HepG2 (cell line): ENCODE measurements around the gene CCDC102B. TPM values are rescaled to one million over a fixed set of nuclear protein-coding genes. Genes with fewer than 3 reads are reported as not detected.

Experiments used
- ATAC-seq: fragments of 200-7000 bp; cut with Tn5 transposase; 3 replicates; pipeline ENCODE4 v1.9.1; 2020; ENCODE audit warnings: mild to moderate bottlenecking, moderate library complexity
- BruUV-seq: library from RNA; stranded (reverse); fragments of 400-500 nt; replicated peaks from 2 replicates; lab custom pipeline; 2021; lab: Mats Ljungman, UMichigan
- CTCF ChIA-PET: fragments of 300-600 bp; formaldehyde crosslinking; extraction: SDS; loops from one replicate; lab custom pipeline; 2021; ENCODE audit warnings: low total read pairs, inconsistent platforms, low intra/inter-chr PET ratio; lab: Yijun Ruan, JAX
- POLR2A ChIA-PET: fragments of 350-600 bp; sonication (Branson Sonifier 250); formaldehyde crosslinking; loops from one replicate; lab custom pipeline; 2020; ENCODE audit warnings: antibody characterized with exemption, inconsistent platforms; lab: Yijun Ruan, JAX
- DNase-seq: peaks from one replicate; pipeline ENCODE4 v3.0.0-alpha.2; 2015; ENCODE audit warnings: low spot score
- FAIRE-seq: peaks from 3 replicates; lab custom pipeline; 2011; peaks lifted over from hg19 to GRCh38; lab: Jason Lieb, UNC
- H2AFZ ChIP-seq: one replicate; pipeline ENCODE4 v1.6.1; 2011; ENCODE audit warnings: low read length, inconsistent platforms
- H3K27ac ChIP-seq: fragments of 300-600 bp; 3 replicates; pipeline ENCODE4 v1.8.0; 2011; ENCODE audit warnings: mixed run types, mild to moderate bottlenecking, mixed read lengths, low read length, inconsistent platforms; ENCODE audit not compliant: insufficient read depth; ENCODE audit errors: extremely low read length
- H3K27me3 ChIP-seq, 2 experiments: fragments of 200-600 bp in 1 of 2; 2 replicates in 1 of 2; 3 replicates in 1 of 2; pipeline versions ENCODE4 v1.6.0 to v1.8.0; 2011; ENCODE audit warnings: low read length in 2 of 2, mild to moderate bottlenecking in 2 of 2, moderate library complexity in 2 of 2, inconsistent platforms in 1 of 2; ENCODE audit not compliant: insufficient read depth in 2 of 2, control insufficient read depth in 1 of 2
- H3K36me3 ChIP-seq, 2 experiments: fragments of 200-600 bp in 1 of 2; replicated peaks in 1 of 2; 2 replicates in 1 of 2; 3 replicates in 1 of 2; pipeline versions ENCODE4 v1.5.1 to v1.8.0; 2011; ENCODE audit warnings: low read length in 2 of 2, inconsistent platforms in 1 of 2; ENCODE audit not compliant: insufficient read depth in 2 of 2, control insufficient read depth in 1 of 2
- H3K4me1 ChIP-seq: 2 replicates; pipeline ENCODE4 v1.5.1; 2012; ENCODE audit warnings: low read length, inconsistent platforms; ENCODE audit not compliant: insufficient read depth
- H3K4me2 ChIP-seq: 2 replicates; pipeline ENCODE4 v1.6.0; 2011; ENCODE audit warnings: low read depth, low read length, inconsistent platforms
- H3K4me3 ChIP-seq, 3 experiments: fragments of 200-600 bp in 1 of 3; sonication (generic), shearing (Covaris generic) in 1 of 3; replicated peaks in 1 of 3; 2 replicates each; pipeline ENCODE4 v1.5.1; 2011 to 2016; ENCODE audit warnings: low read length in 3 of 3, inconsistent platforms in 2 of 3, low read depth in 2 of 3, mild to moderate bottlenecking in 2 of 3, control low read depth in 1 of 3, mixed read lengths in 1 of 3; ENCODE audit not compliant: insufficient read depth in 1 of 3
- H3K79me2 ChIP-seq: one replicate; pipeline ENCODE4 v1.6.1; 2011; ENCODE audit warnings: low read length, inconsistent platforms; ENCODE audit not compliant: insufficient read depth
- H3K9ac ChIP-seq: 2 replicates; pipeline ENCODE4 v1.6.0; 2011; ENCODE audit warnings: mild to moderate bottlenecking, low read depth, low read length, inconsistent platforms; ENCODE audit not compliant: insufficient read depth
- H3K9me3 ChIP-seq: 2 replicates; pipeline ENCODE4 v1.5.1; 2012; ENCODE audit warnings: mild to moderate bottlenecking, low read length
- H4K20me1 ChIP-seq: 2 replicates; pipeline ENCODE4 v1.6.0; 2011; ENCODE audit warnings: inconsistent platforms, mild to moderate bottlenecking, low read length, moderate library complexity; ENCODE audit not compliant: insufficient read depth
- ATF1 ChIP-seq: IDR thresholded peaks from 2 replicates; pipeline ENCODE4 v1.6.1; 2016; ENCODE audit warnings: mild to moderate bottlenecking, control low read depth
- CC2D1A ChIP-seq: sonication (generic); formaldehyde crosslinking; IDR thresholded peaks from 2 replicates; pipeline ENCODE4 v1.8.1; 2023; ENCODE audit warnings: mild to moderate bottlenecking, missing genetic modification reagents
- EED ChIP-seq: sonication (generic); formaldehyde crosslinking; IDR thresholded peaks from 2 replicates; pipeline ENCODE4 v1.5.0; 2020; ENCODE audit warnings: mild to moderate bottlenecking, missing genetic modification reagents
- LCORL ChIP-seq, 2 experiments: fragments of 450-650 bp in 1 of 2; sonication (generic) in 1 of 2; formaldehyde crosslinking in 1 of 2; IDR thresholded peaks; 2 replicates each; pipeline versions ENCODE4 v1.5.0 to v1.6.1; 2017 to 2020; ENCODE audit warnings: antibody characterized with exemption in 1 of 2, missing genetic modification reagents in 1 of 2
- NONO ChIP-seq, 2 experiments: fragments of 450-650 bp in 1 of 2; sonication (generic) in 1 of 2; formaldehyde crosslinking in 1 of 2; IDR thresholded peaks in 1 of 2; conservative IDR thresholded peaks in 1 of 2; 2 replicates each; pipeline versions ENCODE4 v1.6.1 to v1.8.0; 2017 to 2022; ENCODE audit warnings: mild to moderate bottlenecking in 1 of 2, missing genetic modification reagents in 1 of 2, moderate library complexity in 1 of 2
- ONECUT2 ChIP-seq: sonication (generic); formaldehyde crosslinking; IDR thresholded peaks from 2 replicates; pipeline ENCODE4 v1.4.0; 2020; ENCODE audit warnings: missing genetic modification reagents
- SUZ12 ChIP-seq: fragments of 150-350 bp; IDR thresholded peaks from 2 replicates; pipeline ENCODE4 v1.6.1; 2014; ENCODE audit warnings: low read depth, low read length
- TP53 ChIP-seq: sonication (generic); formaldehyde crosslinking; conservative IDR thresholded peaks from 2 replicates; pipeline ENCODE4 v1.4.0; 2020; ENCODE audit warnings: missing genetic modification reagents
- ZFP1 ChIP-seq: IDR thresholded peaks from 2 replicates; pipeline ENCODE4 v1.6.1; 2016
- ZNF607 ChIP-seq: sonication (generic); formaldehyde crosslinking; IDR thresholded peaks from 2 replicates; pipeline ENCODE4 v1.5.1; 2020; ENCODE audit warnings: missing genetic modification reagents, mild to moderate bottlenecking, borderline replicate concordance
- WGBS: methylation state at CpG from one replicate; pipeline ENCODE4 v1.1.6; 2017; ENCODE audit warnings: low lambda C conversion rate; 5-methylcytosine and 5-hydroxymethylcytosine counted together
- in situ Hi-C: cut with HindIII; loops from 2 replicates; pipeline ENCODE4 v1.10.0; 2017; ENCODE audit warnings: low pct_unique_long_range_greater_than_20kb; ENCODE audit not compliant: extremely low pct_ligation_motif_present
- intact Hi-C: fragments of 100-400 bp; cut with micrococcal nuclease; formaldehyde crosslinking; loops from one replicate; pipeline ENCODE4 v1.10.0; 2022; ENCODE audit not compliant: unreplicated experiment
- polyA plus RNA-seq, 8 experiments: library from polyadenylated mRNA; depleted of rRNA in 3 of 8; stranded (reverse) in 7 of 8; unstranded in 1 of 8; fragments of >200 nt; fragmentation: Illumina TruSeq in 4 of 8; extraction: Trizol in 4 of 8; gene quantifications; 2 replicates each; pipeline versions ENCODE4 v1.2.1 to v1.2.3, GENCODE V29; 2011 to 2016; ENCODE audit warnings: low read depth in 4 of 8, missing spikeins in 1 of 8, mixed read lengths in 1 of 8; ENCODE audit not compliant: insufficient read depth in 1 of 8
- total RNA-seq, 5 experiments: library from RNA; depleted of rRNA; stranded (reverse); fragments of >200 nt; fragmentation: Illumina TruSeq; extraction: Trizol; gene quantifications; 2 replicates each; pipeline ENCODE4 v1.2.3, GENCODE V29; 2016; ENCODE audit warnings: low read depth in 1 of 5
- TF ChIP-seq, protein P1 (sequence below): sonication (generic); formaldehyde crosslinking; IDR thresholded peaks from 2 replicates; pipeline ENCODE4 v1.8.0; 2022; ENCODE audit warnings: missing genetic modification reagents, mild to moderate bottlenecking, moderate library complexity, borderline replicate concordance
- TF ChIP-seq, protein P2 (sequence below): sonication (generic); formaldehyde crosslinking; IDR thresholded peaks from 2 replicates; pipeline ENCODE4 v1.4.0; 2020; ENCODE audit warnings: mild to moderate bottlenecking, missing genetic modification reagents

CCDC102B gene
- total and polyA plus RNA-seq, 2 of the 13 experiments (the other 11 are each of a cell fraction or from before 2014, with no cell fraction given): 2.3 to 3.7 TPM

DNA sequence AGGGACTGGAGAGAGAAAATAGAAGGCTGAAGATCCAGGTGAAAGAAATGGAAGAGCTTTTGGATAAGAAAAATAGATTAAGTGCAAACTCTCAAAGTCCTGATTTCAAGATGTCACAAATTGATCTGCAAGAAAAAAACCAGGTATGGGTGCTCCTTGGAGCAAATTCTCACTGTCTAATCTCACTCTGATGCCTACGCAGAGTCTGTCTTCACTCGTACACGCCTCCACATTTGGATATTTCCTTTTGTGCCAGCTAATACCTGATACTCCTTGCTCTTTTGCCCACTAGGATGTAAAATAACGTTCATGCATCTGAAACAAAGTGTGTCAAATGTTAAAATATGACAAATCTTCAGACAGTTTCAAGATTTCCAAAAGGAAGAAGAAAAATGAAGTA is 99.4 kb downstream of the CCDC102B start:
- FAIRE-seq (no peak), DNase-seq (no peak), ATAC-seq (no peak)
- H3K9me3 ChIP-seq: no peaks in the 10 kb centered on the region
- H3K4me2 ChIP-seq: no peak overlapping the region
- intact Hi-C loops: no loop called here
- in situ Hi-C loops: no loop called here
- WGBS: 59% methylated on average over 4 of the region's 4 CpGs
- CTCF ChIA-PET: no interaction called here
- H3K36me3 ChIP-seq: no peaks in the 10 kb centered on the region
- no peaks in the 10 kb centered on the region for H4K20me1 ChIP-seq
- BruUV-seq: no TSS peak
- no peaks in the 10 kb centered on the region for H3K79me2 ChIP-seq
- H3K4me3 ChIP-seq: no peak overlapping the region
- no peaks in the 10 kb centered on the region; a peak in 1 of 5 replicates for H3K27me3 ChIP-seq
- H2AFZ ChIP-seq: no peak overlapping the region
- peaks cover 7% of the 10 kb centered on the region; the same call in 1 of the 2 replicates for H3K4me1 ChIP-seq
- no peak overlapping the region for H3K27ac ChIP-seq
- no peak overlapping the region for H3K9ac ChIP-seq
- TF ChIP-seq, protein P1, sequence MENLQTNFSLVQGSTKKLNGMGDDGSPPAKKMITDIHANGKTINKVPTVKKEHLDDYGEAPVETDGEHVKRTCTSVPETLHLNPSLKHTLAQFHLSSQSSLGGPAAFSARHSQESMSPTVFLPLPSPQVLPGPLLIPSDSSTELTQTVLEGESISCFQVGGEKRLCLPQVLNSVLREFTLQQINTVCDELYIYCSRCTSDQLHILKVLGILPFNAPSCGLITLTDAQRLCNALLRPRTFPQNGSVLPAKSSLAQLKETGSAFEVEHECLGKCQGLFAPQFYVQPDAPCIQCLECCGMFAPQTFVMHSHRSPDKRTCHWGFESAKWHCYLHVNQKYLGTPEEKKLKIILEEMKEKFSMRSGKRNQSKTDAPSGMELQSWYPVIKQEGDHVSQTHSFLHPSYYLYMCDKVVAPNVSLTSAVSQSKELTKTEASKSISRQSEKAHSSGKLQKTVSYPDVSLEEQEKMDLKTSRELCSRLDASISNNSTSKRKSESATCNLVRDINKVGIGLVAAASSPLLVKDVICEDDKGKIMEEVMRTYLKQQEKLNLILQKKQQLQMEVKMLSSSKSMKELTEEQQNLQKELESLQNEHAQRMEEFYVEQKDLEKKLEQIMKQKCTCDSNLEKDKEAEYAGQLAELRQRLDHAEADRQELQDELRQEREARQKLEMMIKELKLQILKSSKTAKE (CRISPR knock-in tag): no peak
- TF ChIP-seq EED (CRISPR knock-in tag): no peak
- TF ChIP-seq SUZ12: no peak
- TF ChIP-seq LCORL (IDR thresholded peaks at IDR 0.05): no peak
- TF ChIP-seq LCORL (CRISPR knock-in tag; IDR thresholded peaks at IDR 0.05): no peak
- no peak for TF ChIP-seq ONECUT2 (CRISPR knock-in tag)
- no peak for TF ChIP-seq ATF1 (CRISPR knock-in tag)
- TF ChIP-seq, protein P2, sequence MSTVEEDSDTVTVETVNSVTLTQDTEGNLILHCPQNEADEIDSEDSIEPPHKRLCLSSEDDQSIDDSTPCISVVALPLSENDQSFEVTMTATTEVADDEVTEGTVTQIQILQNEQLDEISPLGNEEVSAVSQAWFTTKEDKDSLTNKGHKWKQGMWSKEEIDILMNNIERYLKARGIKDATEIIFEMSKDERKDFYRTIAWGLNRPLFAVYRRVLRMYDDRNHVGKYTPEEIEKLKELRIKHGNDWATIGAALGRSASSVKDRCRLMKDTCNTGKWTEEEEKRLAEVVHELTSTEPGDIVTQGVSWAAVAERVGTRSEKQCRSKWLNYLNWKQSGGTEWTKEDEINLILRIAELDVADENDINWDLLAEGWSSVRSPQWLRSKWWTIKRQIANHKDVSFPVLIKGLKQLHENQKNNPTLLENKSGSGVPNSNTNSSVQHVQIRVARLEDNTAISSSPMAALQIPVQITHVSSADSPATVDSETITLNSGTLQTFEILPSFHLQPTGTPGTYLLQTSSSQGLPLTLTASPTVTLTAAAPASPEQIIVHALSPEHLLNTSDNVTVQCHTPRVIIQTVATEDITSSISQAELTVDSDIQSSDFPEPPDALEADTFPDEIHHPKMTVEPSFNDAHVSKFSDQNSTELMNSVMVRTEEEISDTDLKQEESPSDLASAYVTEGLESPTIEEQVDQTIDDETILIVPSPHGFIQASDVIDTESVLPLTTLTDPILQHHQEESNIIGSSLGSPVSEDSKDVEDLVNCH (CRISPR knock-in tag): no peak
- TF ChIP-seq NONO (IDR thresholded peaks at IDR 0.05): no peak
- TF ChIP-seq NONO (CRISPR knock-in tag; conservative IDR thresholded peaks at IDR 0.05): no peak
- TF ChIP-seq ZNF607: no peak
- no peak for TF ChIP-seq ZFP1
- no peak for TF ChIP-seq TP53 (CRISPR knock-in tag)
- TF ChIP-seq CC2D1A (CRISPR knock-in tag): no peak
- POLR2A ChIA-PET: no interaction called here
